BE2C (cell line): ENCODE measurements around the gene NLRC3.

Source experiments
- DNase-seq: peaks from one replicate; pipeline ENCODE4 v3.0.0-alpha.2; 2020
- H3K27me3 ChIP-seq: fragments of 250-450 bp; sonication (Bioruptor Pico); 2 replicates; pipeline ENCODE4 v1.5.1; 2020; ENCODE audit warnings: mild to moderate bottlenecking
- H3K36me3 ChIP-seq: fragments of 250-450 bp; sonication (Bioruptor Pico); 2 replicates; pipeline ENCODE4 v1.5.1; 2020; ENCODE audit warnings: mild to moderate bottlenecking
- H3K4me1 ChIP-seq: fragments of 250-450 bp; sonication (Bioruptor Pico); 2 replicates; pipeline ENCODE4 v1.5.1; 2020
- H3K4me3 ChIP-seq: 2 replicates; pipeline ENCODE4 v1.5.1; 2011; ENCODE audit warnings: low read depth, low read length
- H3K9me3 ChIP-seq: fragments of 250-450 bp; sonication (Bioruptor Pico); 2 replicates; pipeline ENCODE4 v1.5.1; 2020
- TF ChIP-seq, protein P1 (sequence below): IDR thresholded peaks from 2 replicates; pipeline ENCODE4 v1.5.1; 2012; ENCODE audit warnings: mild to moderate bottlenecking, low read depth, low read length

Gene NLRC3

DNA sequence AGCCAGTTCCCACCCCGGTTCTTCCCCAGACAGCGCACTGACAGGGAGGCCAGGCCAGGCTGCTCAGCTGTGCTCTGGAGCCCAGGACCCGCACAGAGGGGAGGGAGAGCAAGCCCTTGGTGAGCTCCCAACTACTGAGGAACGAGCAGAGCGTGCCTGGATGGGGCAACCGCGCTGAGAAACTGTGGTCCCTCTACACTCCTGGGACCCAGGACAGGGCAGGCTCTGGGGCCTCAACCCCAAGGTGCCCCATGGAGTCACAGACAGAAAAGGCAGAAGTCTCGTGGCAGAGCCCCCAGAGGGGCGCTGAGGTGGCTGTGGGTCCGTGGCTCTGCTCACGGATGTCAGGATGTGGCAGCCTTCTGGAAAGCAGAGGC is 17.9 kb upstream of the NLRC3 start:
- Histone ChIP-seq H3K4me1 (no peaks in the 10 kb centered on the region), H3K9me3 (no peaks in the 10 kb centered on the region), H3K4me3 (no peak overlapping the region), H3K36me3 (0 out of 2 replicates have a peak, but pooled peaks cover 2% of the 10 kb centered on the region), H3K27me3 (no peaks in the 10 kb centered on the region)
- DNase-seq: no peak
- TF ChIP-seq, protein P1, sequence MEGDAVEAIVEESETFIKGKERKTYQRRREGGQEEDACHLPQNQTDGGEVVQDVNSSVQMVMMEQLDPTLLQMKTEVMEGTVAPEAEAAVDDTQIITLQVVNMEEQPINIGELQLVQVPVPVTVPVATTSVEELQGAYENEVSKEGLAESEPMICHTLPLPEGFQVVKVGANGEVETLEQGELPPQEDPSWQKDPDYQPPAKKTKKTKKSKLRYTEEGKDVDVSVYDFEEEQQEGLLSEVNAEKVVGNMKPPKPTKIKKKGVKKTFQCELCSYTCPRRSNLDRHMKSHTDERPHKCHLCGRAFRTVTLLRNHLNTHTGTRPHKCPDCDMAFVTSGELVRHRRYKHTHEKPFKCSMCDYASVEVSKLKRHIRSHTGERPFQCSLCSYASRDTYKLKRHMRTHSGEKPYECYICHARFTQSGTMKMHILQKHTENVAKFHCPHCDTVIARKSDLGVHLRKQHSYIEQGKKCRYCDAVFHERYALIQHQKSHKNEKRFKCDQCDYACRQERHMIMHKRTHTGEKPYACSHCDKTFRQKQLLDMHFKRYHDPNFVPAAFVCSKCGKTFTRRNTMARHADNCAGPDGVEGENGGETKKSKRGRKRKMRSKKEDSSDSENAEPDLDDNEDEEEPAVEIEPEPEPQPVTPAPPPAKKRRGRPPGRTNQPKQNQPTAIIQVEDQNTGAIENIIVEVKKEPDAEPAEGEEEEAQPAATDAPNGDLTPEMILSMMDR: no peak

DNA sequence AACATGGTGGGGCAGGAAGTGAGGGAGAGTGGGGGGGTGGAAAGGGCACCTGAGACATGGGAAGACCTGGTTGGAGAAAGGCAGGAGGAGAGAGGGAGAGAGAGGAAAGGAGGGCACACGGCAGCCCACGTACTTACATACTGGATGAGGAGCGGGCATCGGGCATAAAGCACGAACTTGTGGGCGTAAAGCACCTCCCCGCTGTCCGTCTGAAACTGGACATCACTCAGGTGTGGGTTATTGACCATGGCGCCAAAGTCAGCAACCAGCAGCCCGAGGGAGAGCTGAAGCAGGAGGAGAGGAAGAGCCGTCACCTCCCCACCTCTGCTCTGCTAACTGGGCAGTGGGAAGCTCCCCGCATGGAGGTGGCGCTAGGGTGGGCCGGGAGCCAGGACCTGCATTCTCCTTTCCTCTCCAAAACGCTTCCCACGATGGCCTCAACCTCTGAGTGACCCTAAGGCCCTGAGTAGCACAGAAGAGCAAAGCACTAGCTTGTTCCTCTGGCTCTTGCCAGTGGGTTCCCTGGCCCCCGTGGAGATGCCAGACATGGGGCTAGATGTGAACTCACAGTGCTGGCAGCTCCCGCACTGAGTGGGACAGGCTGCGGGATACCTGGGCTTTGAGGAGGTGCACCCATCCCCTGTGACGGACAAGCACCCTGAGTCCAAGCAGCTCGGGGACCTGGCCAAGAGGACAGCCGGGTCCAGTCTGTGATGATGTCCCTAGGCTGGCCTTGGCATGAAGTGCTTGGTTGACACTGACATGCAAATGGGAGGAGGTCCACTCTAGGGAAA is 17.3 kb upstream of the NLRC3 start:
- H3K36me3 ChIP-seq: no peaks in the 10 kb centered on the region
- TF ChIP-seq, protein P1: no peak
- no peak overlapping the region for H3K4me3 ChIP-seq
- no peaks in the 10 kb centered on the region for H3K9me3 ChIP-seq
- H3K4me1 ChIP-seq: no peaks in the 10 kb centered on the region
- H3K27me3 ChIP-seq: no peaks in the 10 kb centered on the region
- DNase-seq: no peak

DNA sequence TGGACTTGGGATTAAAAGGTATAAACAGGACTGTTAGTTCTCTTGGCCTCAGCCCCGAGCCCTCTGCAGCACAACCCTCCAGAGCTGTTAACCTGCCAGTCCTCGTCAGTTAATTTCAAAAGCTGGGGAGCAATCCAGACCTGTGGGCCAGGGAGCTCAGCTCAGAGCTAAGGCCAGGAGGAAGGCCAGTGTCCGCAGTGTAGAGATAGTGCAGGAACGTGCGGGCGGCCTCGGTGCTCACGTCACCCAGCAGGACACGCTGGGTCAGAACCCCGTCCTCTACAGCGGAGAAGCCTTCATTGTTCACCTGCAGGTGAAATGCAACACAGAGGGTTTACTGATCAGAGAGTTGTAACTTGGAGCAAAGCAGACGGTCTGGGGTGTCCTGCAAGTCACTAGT is 15.4 kb upstream of the NLRC3 start:
- Histone ChIP-seq H3K9me3 (no peaks in the 10 kb centered on the region), H3K36me3 (no peaks in the 10 kb centered on the region)
- TF ChIP-seq, protein P1: no peak

DNA sequence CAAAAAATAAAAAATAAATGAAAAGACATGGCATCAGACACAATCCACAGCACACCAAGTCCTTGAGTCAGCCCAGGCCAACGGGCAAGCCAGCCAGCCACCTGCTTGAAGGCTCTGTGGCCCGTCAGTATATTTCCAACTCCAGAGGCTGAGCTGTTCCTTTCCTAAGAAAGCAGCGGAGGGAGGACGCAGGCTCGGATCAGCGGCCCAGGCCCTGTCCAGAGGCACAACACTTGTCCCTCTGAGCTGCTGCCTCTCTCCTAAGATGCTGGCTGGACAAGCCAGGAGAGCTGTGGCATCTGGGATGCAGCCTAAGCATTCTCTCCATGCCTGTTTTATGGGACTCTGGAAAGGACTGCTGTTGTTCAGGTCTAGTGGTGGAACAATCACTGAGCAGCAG is 14.8 kb upstream of the NLRC3 start:
- Histone ChIP-seq H3K4me3 (no peak overlapping the region), H3K9me3 (no peaks in the 10 kb centered on the region), H3K36me3 (no peaks in the 10 kb centered on the region), H3K4me1 (no peaks in the 10 kb centered on the region), H3K27me3 (no peaks in the 10 kb centered on the region)
- TF ChIP-seq, protein P1: no peak
- no peak for DNase-seq

More for the DNA sequence above, 15.4 kb upstream of the NLRC3 start:
- Histone ChIP-seq H3K27me3 (no peaks in the 10 kb centered on the region), H3K4me1 (no peaks in the 10 kb centered on the region), H3K4me3 (no peak overlapping the region)
- no peak for DNase-seq

DNA sequence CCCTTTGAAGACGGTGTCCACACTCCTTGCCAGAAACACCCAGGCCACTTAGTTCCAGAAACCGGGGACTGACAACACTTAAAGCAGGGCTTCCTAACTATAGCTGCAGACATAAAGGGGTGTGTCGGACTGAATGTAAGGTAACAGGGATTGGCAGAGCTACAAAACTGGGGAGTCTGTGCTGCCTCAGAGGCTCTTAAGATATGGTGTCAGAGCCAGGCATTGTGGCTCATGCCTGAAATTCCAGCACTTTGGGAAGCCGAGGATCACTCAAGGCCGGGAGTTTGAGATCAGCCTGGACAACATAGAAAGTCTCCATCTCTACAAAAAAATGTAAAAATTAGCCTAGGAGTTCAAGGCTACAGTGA is 14.2 kb upstream of the NLRC3 start:
- Histone ChIP-seq H3K9me3 (no peaks in the 10 kb centered on the region), H3K27me3 (no peaks in the 10 kb centered on the region), H3K4me1 (no peaks in the 10 kb centered on the region), H3K36me3 (no peaks in the 10 kb centered on the region), H3K4me3 (no peak overlapping the region)
- no peak for DNase-seq
- TF ChIP-seq, protein P1: no peak

DNA sequence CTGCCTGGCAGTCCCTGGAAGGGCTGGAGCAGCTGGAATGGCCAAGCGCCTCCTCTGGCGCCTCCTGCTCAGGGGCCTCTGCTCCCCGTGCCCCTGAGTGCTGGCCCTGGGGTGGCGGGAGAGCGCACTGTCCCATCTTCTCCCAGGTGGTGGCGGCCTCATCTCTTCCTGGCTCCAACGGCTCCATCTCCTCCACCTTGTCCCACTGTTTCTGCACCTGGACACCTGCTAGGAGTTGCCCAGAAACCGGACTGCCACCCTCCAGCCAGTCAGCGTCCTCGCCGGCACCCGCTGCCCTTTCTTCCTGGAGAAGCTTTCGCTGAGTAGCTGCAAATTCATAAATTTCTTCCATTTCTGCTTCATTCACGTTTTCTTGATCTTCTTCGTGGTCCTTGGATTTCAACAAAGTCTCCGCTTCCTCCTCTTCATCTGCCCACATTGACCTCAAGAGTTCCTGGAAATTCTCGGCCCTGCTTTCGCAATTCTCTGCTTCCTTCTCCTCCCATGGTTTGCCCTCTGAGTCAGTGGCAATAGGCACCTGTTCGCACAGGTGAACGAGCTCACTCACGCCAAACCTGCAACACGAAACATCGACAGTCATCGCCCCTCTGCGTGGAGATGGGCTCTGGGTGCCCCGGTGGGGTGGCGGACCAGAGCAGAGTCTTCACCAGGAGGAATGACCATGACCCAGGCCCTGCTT is 13.7 kb upstream of the NLRC3 start:
- Histone ChIP-seq H3K27me3 (no peaks in the 10 kb centered on the region), H3K4me1 (no peaks in the 10 kb centered on the region), H3K36me3 (no peaks in the 10 kb centered on the region), H3K9me3 (no peaks in the 10 kb centered on the region), H3K4me3 (no peak overlapping the region)
- no peak for DNase-seq
- TF ChIP-seq, protein P1: no peak
